ENCODE measurements around the gene KDM6A.
"Not testable (repeated sequence)": the region's sequence is repeated elsewhere in the genome, so short reads cannot be mapped to it uniquely, and the experiment has no call there.

KDM6A gene

GRCh38 chrX:45134315-45134731, 261.3 kb downstream of the KDM6A start:
- no peak for DNase-seq

- no peak for DNase-seq
Measured at GRCh38 chrX:45134775-45135174, 261.8 kb downstream of the KDM6A start.

GRCh38 chrX:45135391-45136075, 262.5 kb downstream of the KDM6A start:
- DNase-seq, result not testable (repeated sequence)

- no peak for DNase-seq
Measured at GRCh38 chrX:45137531-45137930, 264.5 kb downstream of the KDM6A start.

- no peak for DNase-seq
Measured at GRCh38 chrX:45138525-45138924, 265.5 kb downstream of the KDM6A start.

- DNase-seq, result no peak
Measured at GRCh38 chrX:45140812-45141211, 267.8 kb downstream of the KDM6A start.

- DNase-seq, result no peak
Measured at GRCh38 chrX:45142185-45142584, 269.2 kb downstream of the KDM6A start.

- DNase-seq, result no peak
Measured at GRCh38 chrX:45143455-45143854, 270.5 kb downstream of the KDM6A start.

GRCh38 chrX:45145492-45146215, 272.7 kb downstream of the KDM6A start:
- no peak for DNase-seq

GRCh38 chrX:45150821-45151220, 277.8 kb downstream of the KDM6A start:
- DNase-seq, result no peak

- no peak for DNase-seq
Measured at GRCh38 chrX:45154033-45154360, 281.0 kb downstream of the KDM6A start.

- DNase-seq, result no peak
Measured at GRCh38 chrX:45154462-45154861, 281.5 kb downstream of the KDM6A start.

- DNase-seq, result no peak
Measured at GRCh38 chrX:45157647-45158046, 284.7 kb downstream of the KDM6A start.
